ENCODE results near the gene SLC12A7. TPM values are rescaled to one million over a fixed set of nuclear protein-coding genes. Genes with fewer than 3 reads are reported as not detected.
A peak's percentile ranks its signal among the peaks of the same experiment; 100 is the strongest.

SLC12A7 gene
- total and polyA plus RNA-seq, 9 of the 15 experiments (the other 6 are each of a cell fraction or from before 2014, with no cell fraction given), result 0.01 to 3.1 (median 0.56) TPM

- TF ChIP-seq TCFL5 (CRISPR knock-in tag; conservative IDR thresholded peaks at IDR 0.05) (no peak), GABPA (tag; conservative IDR thresholded peaks at IDR 0.05; ENCODE audit: low read depth) (peak; percentile 30; the same call in 1 of the 2 replicates), ETV5 (CRISPR knock-in tag; IDR thresholded peaks at IDR 0.05; ENCODE audit: low read depth) (0 out of 2 replicates have a peak, but pooled peaks have one; percentile 18), TFAP4 (CRISPR knock-in tag; IDR thresholded peaks at IDR 0.05; ENCODE audit: borderline replicate concordance) (0 out of 2 replicates have a peak, but pooled peaks have one; percentile 35), ZBTB7A (IDR thresholded peaks at IDR 0.05; ENCODE audit: borderline replicate concordance, control insufficient read depth, low read depth, low read length) (peak; percentile 61; the same call in 1 of the 2 replicates), MTA3 (IDR thresholded peaks at IDR 0.05; ENCODE audit: borderline replicate concordance) (no peak), RBM39 (optimal IDR thresholded peaks at IDR 0.05; ENCODE audit: low read depth, low read length) (no peak), ZEB2 (IDR thresholded peaks at IDR 0.05) (no peak), GABPB1 (CRISPR knock-in tag; IDR thresholded peaks at IDR 0.05) (peak; percentile 72; the same call in 1 of the 2 replicates), EGR1 (conservative IDR thresholded peaks at IDR 0.05) (0 out of 2 replicates have a peak, but pooled peaks have one; percentile 4), ELF4 (CRISPR knock-in tag; IDR thresholded peaks at IDR 0.05) (0 out of 2 replicates have a peak, but pooled peaks have one; percentile 25), HES1 (IDR thresholded peaks at IDR 0.05; ENCODE audit: low read depth) (no peak), MBD2 (IDR thresholded peaks at IDR 0.05; ENCODE audit: borderline replicate concordance, low read depth) (no peak), ZBTB17 (CRISPR knock-in tag; IDR thresholded peaks at IDR 0.05) (no peak), ZFX (CRISPR knock-in tag; IDR thresholded peaks at IDR 0.05) (peak; percentile 62; the same call in 1 of the 2 replicates), KAT7 (CRISPR knock-in tag; IDR thresholded peaks at IDR 0.05; ENCODE audit: borderline replicate concordance) (peak; percentile 60), POLR2H (tag; IDR thresholded peaks at IDR 0.05; ENCODE audit: low read depth) (no peak), FOXJ3 (CRISPR knock-in tag; IDR thresholded peaks at IDR 0.05) (no peak), KLF10 (CRISPR knock-in tag; IDR thresholded peaks at IDR 0.05) (no peak), CAMTA2 (CRISPR knock-in tag; conservative IDR thresholded peaks at IDR 0.05) (no peak)
These were observed 579 bp downstream of the SLC12A7 start (continued) for GRCh38 chr5:1111241-1111726.

All from K562 (cell line).